H1 (cell line): ENCODE results near the gene DNAJB1. TPM values are rescaled to one million over a fixed set of nuclear protein-coding genes. Genes with fewer than 3 reads are reported as not detected.

Experiments
- EP300 ChIP-seq, 2 experiments: IDR thresholded peaks; 1 replicate in 1 of 2; 2 replicates in 1 of 2; pipeline ENCODE4 v1.6.1; 2011 to 2012; ENCODE audit warnings: low read depth in 2 of 2, low read length in 2 of 2, mild to moderate bottlenecking in 2 of 2, borderline replicate concordance in 1 of 2, inconsistent platforms in 1 of 2, moderate library complexity in 1 of 2
- polyA plus RNA-seq, 7 experiments: library from polyadenylated mRNA; depleted of rRNA in 3 of 7; stranded (reverse) in 5 of 7; unstranded in 2 of 7; fragments of >200 nt in 5 of 7; fragments of 200-250 nt in 2 of 7; gene quantifications; 1 replicate in 5 of 7; 2 replicates in 1 of 7; 4 replicates in 1 of 7; pipeline versions ENCODE4 v1.2.1 to v1.2.3, GENCODE V29; 2011 to 2013; ENCODE audit warnings: missing spikeins in 2 of 7, mixed read lengths in 2 of 7
- total RNA-seq: library from RNA; stranded (reverse); fragmentation: NEBNext Ultra II Directional; extraction: Animal tissue kit (Norgen Biotek cat#: 25700); gene quantifications from 2 replicates; pipeline ENCODE4 v1.2.1, GENCODE V29; 2021

DNAJB1 gene
- total and polyA plus RNA-seq, 2 of the 8 experiments (the other 6 are each of a cell fraction or from before 2014, with no cell fraction given), result 62.9 to 64.3 TPM

DNA sequence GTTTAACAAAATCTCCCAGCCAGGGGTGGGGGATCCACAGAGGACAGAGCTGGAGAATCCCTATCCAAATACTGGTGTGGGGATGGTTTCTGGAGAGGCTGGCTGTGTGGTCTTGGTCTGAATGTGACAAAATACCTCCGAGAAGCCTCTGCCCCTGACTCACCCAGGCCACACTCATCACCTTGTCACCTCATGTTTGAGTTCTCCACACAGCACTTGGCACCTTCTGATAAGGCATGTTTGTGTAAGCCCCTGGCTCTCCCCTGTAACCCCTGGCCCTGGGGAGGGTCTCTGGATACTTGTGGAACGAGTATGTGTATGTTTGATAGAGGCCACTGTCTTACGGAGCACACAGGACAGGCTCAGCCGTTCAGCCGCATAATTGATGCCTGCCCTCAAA is 25.9 kb upstream of the DNAJB1 start (continued):
- TF ChIP-seq EP300 (IDR thresholded peaks at IDR 0.05; ENCODE audit: borderline replicate concordance in 1 of 2, low read depth in 2 of 2, low read length in 2 of 2), result no peak
